Erythroblast (primary cell): Measurements from ENCODE around the gene UPK3B.

Source experiments
- GATA1 ChIP-seq: IDR thresholded peaks from 2 replicates; pipeline ENCODE4 v1.6.1; 2011; ENCODE audit warnings: low read depth, mild to moderate bottlenecking, control low read depth, low read length, moderate library complexity
- POLR2A ChIP-seq: IDR thresholded peaks from 2 replicates; pipeline ENCODE4 v1.6.1; 2011; ENCODE audit warnings: mild to moderate bottlenecking, low read length

- TF ChIP-seq POLR2A (no peak), GATA1 (no peak)
Measured at GRCh38 chr7:76505168-76506080, 4.9 kb upstream of the UPK3B start.
